HepG2 (cell line): ENCODE measurements around the gene RAB11FIP5. TPM values are rescaled to one million over a fixed set of nuclear protein-coding genes. Genes with fewer than 3 reads are reported as not detected.

Source experiments
- AHDC1 ChIP-seq: sonication (generic); formaldehyde crosslinking; IDR thresholded peaks from 2 replicates; pipeline ENCODE4 v1.5.1; 2020; ENCODE audit warnings: mild to moderate bottlenecking, missing genetic modification reagents, borderline replicate concordance
- AKAP8 ChIP-seq: sonication (generic); formaldehyde crosslinking; IDR thresholded peaks from 2 replicates; pipeline ENCODE4 v1.5.1; 2020; ENCODE audit warnings: mild to moderate bottlenecking, missing genetic modification reagents
- ERF ChIP-seq: IDR thresholded peaks from 2 replicates; pipeline ENCODE4 v1.6.1; 2018; ENCODE audit warnings: missing biosample characterization, missing genetic modification reagents
- IKZF5 ChIP-seq: IDR thresholded peaks from 2 replicates; pipeline ENCODE4 v1.6.1; 2018; ENCODE audit warnings: missing genetic modification reagents, mild to moderate bottlenecking, missing compliant biosample characterization
- JUNB ChIP-seq: sonication (generic); formaldehyde crosslinking; IDR thresholded peaks from 2 replicates; pipeline ENCODE4 v1.8.0; 2022; ENCODE audit warnings: missing genetic modification reagents, mild to moderate bottlenecking, borderline replicate concordance
- MAX ChIP-seq: IDR thresholded peaks from 2 replicates; pipeline ENCODE4 v1.6.1; 2012; ENCODE audit warnings: inconsistent platforms
- NFYB ChIP-seq: sonication (generic); formaldehyde crosslinking; IDR thresholded peaks from 2 replicates; pipeline ENCODE4 v1.4.0; 2020; ENCODE audit warnings: missing genetic modification reagents
- NR0B2 ChIP-seq: sonication (generic); formaldehyde crosslinking; IDR thresholded peaks from 2 replicates; pipeline ENCODE4 v1.4.0; 2020; ENCODE audit warnings: mild to moderate bottlenecking, missing genetic modification reagents
- PHF21A ChIP-seq: sonication (generic); formaldehyde crosslinking; IDR thresholded peaks from 2 replicates; pipeline ENCODE4 v1.5.0; 2020; ENCODE audit warnings: mild to moderate bottlenecking, missing genetic modification reagents
- SMC3 ChIP-seq: IDR thresholded peaks from 2 replicates; pipeline ENCODE4 v1.6.1; 2011; ENCODE audit warnings: low read length, improper control_type of control experiment
- TOPORS ChIP-seq: sonication (generic); formaldehyde crosslinking; IDR thresholded peaks from 2 replicates; pipeline ENCODE4 v1.8.0; 2023; ENCODE audit warnings: mild to moderate bottlenecking, missing genetic modification reagents
- ZBED4 ChIP-seq: sonication (generic); formaldehyde crosslinking; IDR thresholded peaks from 2 replicates; pipeline ENCODE4 v1.4.0; 2020; ENCODE audit warnings: missing genetic modification reagents, borderline replicate concordance
- ZNF674 ChIP-seq: sonication (generic); formaldehyde crosslinking; IDR thresholded peaks from 2 replicates; pipeline ENCODE4 v1.5.0; 2020; ENCODE audit warnings: low read depth, mild to moderate bottlenecking, missing genetic modification reagents
- polyA plus RNA-seq, 8 experiments: library from polyadenylated mRNA; depleted of rRNA in 3 of 8; stranded (reverse) in 7 of 8; unstranded in 1 of 8; fragments of >200 nt; fragmentation: Illumina TruSeq in 4 of 8; extraction: Trizol in 4 of 8; gene quantifications; 2 replicates each; pipeline versions ENCODE4 v1.2.1 to v1.2.3, GENCODE V29; 2011 to 2016; ENCODE audit warnings: low read depth in 4 of 8, missing spikeins in 1 of 8, mixed read lengths in 1 of 8; ENCODE audit not compliant: insufficient read depth in 1 of 8
- total RNA-seq, 5 experiments: library from RNA; depleted of rRNA; stranded (reverse); fragments of >200 nt; fragmentation: Illumina TruSeq; extraction: Trizol; gene quantifications; 2 replicates each; pipeline ENCODE4 v1.2.3, GENCODE V29; 2016; ENCODE audit warnings: low read depth in 1 of 5

The RAB11FIP5 gene
- total and polyA plus RNA-seq, 2 of the 13 experiments (the other 11 are each of a cell fraction or from before 2014, with no cell fraction given): 9.4 to 22.9 TPM

- TF ChIP-seq ZBED4 (CRISPR knock-in tag) (no peak), AKAP8 (CRISPR knock-in tag) (peak; percentile 78; the same call in 1 of the 2 replicates), SMC3 (no peak), JUNB (CRISPR knock-in tag) (no peak), TOPORS (CRISPR knock-in tag) (peak; percentile 79; the same call in 1 of the 2 replicates), NR0B2 (CRISPR knock-in tag) (no peak), IKZF5 (CRISPR knock-in tag) (peak; percentile 87), ZNF674 (CRISPR knock-in tag) (0 out of 2 replicates have a peak, but pooled peaks have one; percentile 15), NFYB (CRISPR knock-in tag) (peak; percentile 96), ERF (CRISPR knock-in tag) (peak; percentile 63; the same call in 1 of the 2 replicates), MAX (0 out of 2 replicates have a peak, but pooled peaks have one; percentile 15), AHDC1 (CRISPR knock-in tag) (no peak; the same call in 1 of the 2 replicates), PHF21A (no peak; the same call in none of the 2 replicates)
These were observed 41.2 kb downstream of the RAB11FIP5 start, which contains the start of gene SFXN5 (continued) for GRCh38 chr2:73071360-73072128.
